GM23338 (cell line): ENCODE data around the gene MANEA. TPM values are rescaled to one million over a fixed set of nuclear protein-coding genes. Genes with fewer than 3 reads are reported as not detected.

ENCODE experiments used
- ATAC-seq: fragments of 200-7000 bp; cut with Tn5 transposase; 3 replicates; pipeline ENCODE4 v1.9.1; 2020
- DNase-seq: peaks from one replicate; pipeline ENCODE4 v3.0.0-alpha.2; 2015; ENCODE audit warnings: low spot score
- H2AFZ ChIP-seq: fragments of 200-600 bp; sonication (generic); 2 replicates; pipeline ENCODE4 v1.8.0; 2016; ENCODE audit warnings: antibody characterized with exemption, mild to moderate bottlenecking, moderate library complexity
- H3F3A ChIP-seq: fragments of 200-600 bp; sonication (generic); replicated peaks from 2 replicates; pipeline ENCODE4 v1.8.0; 2017; ENCODE audit warnings: antibody characterized with exemption, mixed run types, low read depth
- H3K27ac ChIP-seq: fragments of 200-600 bp; sonication (generic); 2 replicates; pipeline ENCODE4 v1.6.1; 2016; ENCODE audit warnings: low read depth
- H3K27me3 ChIP-seq: fragments of 200-600 bp; sonication (generic); 2 replicates; pipeline ENCODE4 v1.8.0; 2016; ENCODE audit warnings: mild to moderate bottlenecking, mixed run types, moderate library complexity; ENCODE audit not compliant: insufficient read depth
- H3K36me3 ChIP-seq: fragments of 200-600 bp; sonication (generic); 2 replicates; pipeline ENCODE4 v1.8.0; 2016; ENCODE audit warnings: mild to moderate bottlenecking; ENCODE audit not compliant: insufficient read depth
- H3K4me1 ChIP-seq: fragments of 200-600 bp; sonication (generic); 2 replicates; pipeline ENCODE4 v1.8.0; 2016; ENCODE audit warnings: mild to moderate bottlenecking, moderate library complexity; ENCODE audit not compliant: insufficient read depth
- H3K4me2 ChIP-seq: fragments of 200-600 bp; sonication (generic); 2 replicates; pipeline ENCODE4 v1.7.1; 2017; ENCODE audit warnings: mixed run types
- H3K4me3 ChIP-seq: fragments of 200-600 bp; sonication (generic); 2 replicates; pipeline ENCODE4 v1.6.1; 2016; ENCODE audit warnings: mixed run types
- H3K79me2 ChIP-seq: fragments of 200-600 bp; sonication (generic); replicated peaks from 2 replicates; pipeline ENCODE4 v1.8.0; 2017; ENCODE audit warnings: mild to moderate bottlenecking; ENCODE audit not compliant: insufficient read depth
- H3K9me2 ChIP-seq: fragments of 200-600 bp; sonication (generic); 2 replicates; pipeline ENCODE4 v1.8.0; 2017; ENCODE audit not compliant: insufficient read depth
- H4K20me1 ChIP-seq: fragments of 200-600 bp; sonication (generic); replicated peaks from 2 replicates; pipeline ENCODE4 v1.8.0; 2017; ENCODE audit warnings: mild to moderate bottlenecking; ENCODE audit not compliant: insufficient read depth
- H3K27ac Mint-ChIP-seq: 2 replicates; pipeline ENCODE4 v1.8.0; 2020; ENCODE audit warnings: inconsistent platforms, mild to moderate bottlenecking, moderate library complexity, mixed read lengths
- H3K27me3 Mint-ChIP-seq: 3 replicates; pipeline ENCODE4 v1.8.0; 2022; ENCODE audit warnings: low read depth, mild to moderate bottlenecking, moderate library complexity, mixed read lengths, inconsistent platforms; ENCODE audit not compliant: insufficient read depth, poor library complexity
- H3K36me3 Mint-ChIP-seq: 3 replicates; pipeline ENCODE4 v1.8.0; 2021; ENCODE audit warnings: low read depth, mild to moderate bottlenecking, inconsistent platforms, moderate library complexity, mixed read lengths
- H3K4me1 Mint-ChIP-seq: 3 replicates; pipeline ENCODE4 v1.8.0; 2020; ENCODE audit warnings: mild to moderate bottlenecking, inconsistent platforms, mixed read lengths
- H3K4me3 Mint-ChIP-seq: 3 replicates; pipeline ENCODE4 v1.8.0; 2021; ENCODE audit warnings: moderate library complexity, mild to moderate bottlenecking, inconsistent platforms, mixed read lengths
- H3K9me3 Mint-ChIP-seq: 3 replicates; pipeline ENCODE4 v1.8.0; 2020; ENCODE audit warnings: moderate library complexity, mild to moderate bottlenecking, inconsistent platforms, mixed read lengths
- CREB1 ChIP-seq: fragments of 250-450 bp; sonication (Bioruptor Pico); IDR thresholded peaks from 2 replicates; pipeline ENCODE4 v1.5.0; 2020; ENCODE audit warnings: low read depth, mild to moderate bottlenecking, moderate library complexity
- EZH2 ChIP-seq: fragments of 200-600 bp; sonication (generic); IDR thresholded peaks from one replicate; pipeline ENCODE4 v1.8.0; 2017; ENCODE audit warnings: antibody characterized with exemption, mild to moderate bottlenecking, low read depth; ENCODE audit not compliant: unreplicated experiment
- JUNB ChIP-seq: IDR thresholded peaks from one replicate; pipeline ENCODE4 v1.6.1; 2016; ENCODE audit warnings: antibody characterized with exemption; ENCODE audit not compliant: unreplicated experiment
- NANOG ChIP-seq: IDR thresholded peaks from 2 replicates; pipeline ENCODE4 v1.6.1; 2016; ENCODE audit warnings: antibody characterized with exemption, borderline replicate concordance
- STAT1 ChIP-seq: IDR thresholded peaks from one replicate; pipeline ENCODE4 v1.6.1; 2016; ENCODE audit warnings: antibody characterized with exemption; ENCODE audit not compliant: unreplicated experiment
- ZNF114 ChIP-seq: fragments of 250-450 bp; sonication (Bioruptor Pico); IDR thresholded peaks from 2 replicates; pipeline ENCODE4 v1.5.0; 2020; ENCODE audit warnings: mild to moderate bottlenecking, moderate library complexity
- polyA plus RNA-seq: library from polyadenylated mRNA; unstranded; fragments of >200 nt; fragmentation: Nextera tagmentation; extraction: Ambion mirVana; gene quantifications from 2 replicates; pipeline ENCODE4 v1.2.1, GENCODE V29; 2016
- total RNA-seq: library from RNA; depleted of rRNA; stranded (reverse); fragments of >200 nt; shearing (Covaris generic); gene quantifications from 2 replicates; pipeline ENCODE4 v1.2.3, GENCODE V29; 2014
- TF ChIP-seq, protein P1 (sequence below), 2 experiments: fragments of 200-600 bp in 1 of 2; sonication (generic) in 1 of 2; conservative IDR thresholded peaks; 2 replicates each; pipeline versions ENCODE4 v1.5.1 to v1.6.1; 2016 to 2017; ENCODE audit warnings: antibody characterized with exemption in 2 of 2, low read depth in 2 of 2, mild to moderate bottlenecking in 2 of 2, moderate library complexity in 1 of 2
- TF ChIP-seq, protein P2 (sequence below): IDR thresholded peaks from one replicate; pipeline ENCODE4 v1.6.1; 2018; ENCODE audit warnings: antibody characterized with exemption; ENCODE audit not compliant: unreplicated experiment

The MANEA gene
- total and polyA plus RNA-seq, 2 experiments from 2014 or later, result 4.8 to 9.8 TPM

DNA sequence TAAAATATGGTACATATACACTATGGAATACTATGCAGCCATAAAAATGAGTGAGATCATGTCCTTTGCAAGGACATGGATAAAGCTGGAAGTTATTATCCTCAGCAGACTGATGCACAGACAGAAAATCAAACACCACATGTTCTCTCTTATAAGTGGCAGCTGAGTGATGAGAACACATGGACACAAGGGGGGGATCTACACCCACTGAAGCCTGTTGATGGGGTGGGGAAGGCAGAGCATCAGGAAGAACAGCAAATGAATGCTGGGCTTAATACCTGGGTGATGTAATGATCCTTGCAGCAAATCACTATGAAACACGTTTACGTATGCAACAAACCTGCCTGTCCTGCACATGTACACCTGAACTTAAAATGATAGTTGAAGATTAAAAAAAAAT lies 71.3 kb downstream of the MANEA start:
- Mint-ChIP-seq H3K4me3 (no peak overlapping the region), H3K4me1 (peaks cover 20% of the 10 kb centered on the region), H3K36me3 (peaks cover 38% of the 10 kb centered on the region), H3K27me3 (peaks cover 1% of the 10 kb centered on the region), H3K27ac (no peak overlapping the region), H3K9me3 (peaks cover 37% of the 10 kb centered on the region)
- Histone ChIP-seq H3K4me2 (peak overlapping the region; percentile 45; the same call in 1 of the 2 replicates), H4K20me1 (no peaks in the 10 kb centered on the region), H3K36me3 (no peaks in the 10 kb centered on the region; the same call in 1 of the 2 replicates), H3K4me3 (no peak overlapping the region), H3F3A (no peaks in the 10 kb centered on the region), H2AFZ (no peak overlapping the region), H3K9me2 (no peaks in the 10 kb centered on the region), H3K4me1 (peaks cover 10% of the 10 kb centered on the region), H3K27ac (0 out of 2 replicates have a peak overlapping the region, but pooled peaks have one; percentile 75), H3K79me2 (no peaks in the 10 kb centered on the region), H3K27me3 (no peaks in the 10 kb centered on the region)
- peak; percentile 54 for ATAC-seq
- peak; percentile 39 for DNase-seq
- TF ChIP-seq EZH2, result no peak
- TF ChIP-seq, protein P1, sequence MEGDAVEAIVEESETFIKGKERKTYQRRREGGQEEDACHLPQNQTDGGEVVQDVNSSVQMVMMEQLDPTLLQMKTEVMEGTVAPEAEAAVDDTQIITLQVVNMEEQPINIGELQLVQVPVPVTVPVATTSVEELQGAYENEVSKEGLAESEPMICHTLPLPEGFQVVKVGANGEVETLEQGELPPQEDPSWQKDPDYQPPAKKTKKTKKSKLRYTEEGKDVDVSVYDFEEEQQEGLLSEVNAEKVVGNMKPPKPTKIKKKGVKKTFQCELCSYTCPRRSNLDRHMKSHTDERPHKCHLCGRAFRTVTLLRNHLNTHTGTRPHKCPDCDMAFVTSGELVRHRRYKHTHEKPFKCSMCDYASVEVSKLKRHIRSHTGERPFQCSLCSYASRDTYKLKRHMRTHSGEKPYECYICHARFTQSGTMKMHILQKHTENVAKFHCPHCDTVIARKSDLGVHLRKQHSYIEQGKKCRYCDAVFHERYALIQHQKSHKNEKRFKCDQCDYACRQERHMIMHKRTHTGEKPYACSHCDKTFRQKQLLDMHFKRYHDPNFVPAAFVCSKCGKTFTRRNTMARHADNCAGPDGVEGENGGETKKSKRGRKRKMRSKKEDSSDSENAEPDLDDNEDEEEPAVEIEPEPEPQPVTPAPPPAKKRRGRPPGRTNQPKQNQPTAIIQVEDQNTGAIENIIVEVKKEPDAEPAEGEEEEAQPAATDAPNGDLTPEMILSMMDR (conservative IDR thresholded peaks at IDR 0.05; ENCODE audit: low read depth in 2 of 2), result peak; percentile 46 to 77

DNA sequence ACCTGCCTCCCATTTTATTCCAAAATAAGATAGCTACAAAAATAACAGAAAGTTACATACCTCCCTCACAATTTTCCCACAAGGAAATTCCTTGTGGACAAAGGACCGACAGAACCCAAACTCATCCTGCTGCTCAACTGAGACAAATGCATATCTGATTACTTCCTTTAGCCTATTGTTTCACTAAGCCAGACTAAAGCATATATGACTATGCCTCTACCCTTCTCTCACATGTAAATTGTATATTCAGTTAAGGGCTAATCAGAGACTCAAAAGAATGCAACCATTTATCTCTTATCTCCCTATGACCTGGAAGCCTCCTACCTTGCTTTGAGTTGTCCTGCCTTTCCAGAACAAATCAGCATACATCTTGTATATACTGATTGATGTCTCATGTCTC lies 72.1 kb downstream of the MANEA start:
- Histone ChIP-seq H3K4me3 (no peak overlapping the region), H3K4me2 (peak overlapping the region; percentile 45; the same call in 1 of the 2 replicates), H3F3A (no peaks in the 10 kb centered on the region), H3K27me3 (no peaks in the 10 kb centered on the region), H2AFZ (peak overlapping the region; percentile 39; the same call in 1 of the 2 replicates), H3K9me2 (no peaks in the 10 kb centered on the region), H3K79me2 (no peaks in the 10 kb centered on the region), H3K4me1 (peaks cover 10% of the 10 kb centered on the region), H4K20me1 (no peaks in the 10 kb centered on the region), H3K27ac (peak overlapping the region; percentile 75; the same call in 1 of the 2 replicates), H3K36me3 (no peaks in the 10 kb centered on the region; the same call in 1 of the 2 replicates)
- Mint-ChIP-seq H3K27me3 (no peaks in the 10 kb centered on the region), H3K4me3 (no peak overlapping the region), H3K36me3 (peaks cover 34% of the 10 kb centered on the region), H3K4me1 (peaks cover 20% of the 10 kb centered on the region), H3K9me3 (peaks cover 33% of the 10 kb centered on the region), H3K27ac (peak overlapping the region; percentile 9; the same call in 1 of the 2 replicates)
- DNase-seq (peak; percentile 4), ATAC-seq (no peak)
- no peak for TF ChIP-seq CREB1 (CRISPR knock-in tag)
- no peak for TF ChIP-seq JUNB

DNA sequence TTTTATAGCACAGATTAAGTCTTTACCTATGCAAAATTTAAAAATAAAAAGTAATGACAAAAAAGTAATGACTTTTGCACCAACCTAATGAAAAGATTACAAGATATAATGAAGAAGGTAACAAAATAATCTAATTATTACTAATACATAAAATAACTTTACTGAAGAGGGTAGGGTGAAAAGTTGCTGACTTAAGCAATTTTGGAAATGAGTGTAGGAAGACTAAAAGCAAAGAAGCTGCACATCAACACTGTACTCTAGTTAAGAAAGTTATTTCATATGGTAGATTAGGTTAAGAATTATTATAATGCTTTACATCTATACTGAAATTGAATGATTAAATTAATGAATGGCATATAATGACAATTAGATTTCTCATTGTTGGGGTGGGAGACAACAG lies 76.8 kb downstream of the MANEA start:
- Mint-ChIP-seq H3K27ac (no peak overlapping the region), H3K9me3 (peaks cover 23% of the 10 kb centered on the region), H3K36me3 (peaks cover 22% of the 10 kb centered on the region), H3K4me3 (no peak overlapping the region), H3K4me1 (peaks cover 8% of the 10 kb centered on the region; the same call in 2 of the 3 replicates), H3K27me3 (no peaks in the 10 kb centered on the region)
- H3F3A ChIP-seq, result no peaks in the 10 kb centered on the region
- no peaks in the 10 kb centered on the region for H4K20me1 ChIP-seq
- no peak overlapping the region for H3K4me3 ChIP-seq
- no peak overlapping the region for H2AFZ ChIP-seq
- H3K4me2 ChIP-seq, result no peak overlapping the region
- no peaks in the 10 kb centered on the region for H3K9me2 ChIP-seq
- no peaks in the 10 kb centered on the region for H3K27me3 ChIP-seq
- H3K4me1 ChIP-seq, result peaks cover 6% of the 10 kb centered on the region
- ATAC-seq (no peak), DNase-seq (no peak)
- no peaks in the 10 kb centered on the region; the same call in 1 of the 2 replicates for H3K36me3 ChIP-seq
- no peaks in the 10 kb centered on the region for H3K79me2 ChIP-seq
- H3K27ac ChIP-seq, result no peak overlapping the region
- TF ChIP-seq ZNF114 (CRISPR knock-in tag), result no peak
- no peak for TF ChIP-seq NANOG
- TF ChIP-seq, protein P1 (conservative IDR thresholded peaks at IDR 0.05; ENCODE audit: low read depth in 2 of 2), result no peak
- TF ChIP-seq, protein P2, sequence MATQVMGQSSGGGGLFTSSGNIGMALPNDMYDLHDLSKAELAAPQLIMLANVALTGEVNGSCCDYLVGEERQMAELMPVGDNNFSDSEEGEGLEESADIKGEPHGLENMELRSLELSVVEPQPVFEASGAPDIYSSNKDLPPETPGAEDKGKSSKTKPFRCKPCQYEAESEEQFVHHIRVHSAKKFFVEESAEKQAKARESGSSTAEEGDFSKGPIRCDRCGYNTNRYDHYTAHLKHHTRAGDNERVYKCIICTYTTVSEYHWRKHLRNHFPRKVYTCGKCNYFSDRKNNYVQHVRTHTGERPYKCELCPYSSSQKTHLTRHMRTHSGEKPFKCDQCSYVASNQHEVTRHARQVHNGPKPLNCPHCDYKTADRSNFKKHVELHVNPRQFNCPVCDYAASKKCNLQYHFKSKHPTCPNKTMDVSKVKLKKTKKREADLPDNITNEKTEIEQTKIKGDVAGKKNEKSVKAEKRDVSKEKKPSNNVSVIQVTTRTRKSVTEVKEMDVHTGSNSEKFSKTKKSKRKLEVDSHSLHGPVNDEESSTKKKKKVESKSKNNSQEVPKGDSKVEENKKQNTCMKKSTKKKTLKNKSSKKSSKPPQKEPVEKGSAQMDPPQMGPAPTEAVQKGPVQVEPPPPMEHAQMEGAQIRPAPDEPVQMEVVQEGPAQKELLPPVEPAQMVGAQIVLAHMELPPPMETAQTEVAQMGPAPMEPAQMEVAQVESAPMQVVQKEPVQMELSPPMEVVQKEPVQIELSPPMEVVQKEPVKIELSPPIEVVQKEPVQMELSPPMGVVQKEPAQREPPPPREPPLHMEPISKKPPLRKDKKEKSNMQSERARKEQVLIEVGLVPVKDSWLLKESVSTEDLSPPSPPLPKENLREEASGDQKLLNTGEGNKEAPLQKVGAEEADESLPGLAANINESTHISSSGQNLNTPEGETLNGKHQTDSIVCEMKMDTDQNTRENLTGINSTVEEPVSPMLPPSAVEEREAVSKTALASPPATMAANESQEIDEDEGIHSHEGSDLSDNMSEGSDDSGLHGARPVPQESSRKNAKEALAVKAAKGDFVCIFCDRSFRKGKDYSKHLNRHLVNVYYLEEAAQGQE, result no peak
- no peak for TF ChIP-seq EZH2
- no peak for TF ChIP-seq STAT1
